ACC112 (cell line): ENCODE results near the gene LYPD6B.

Source experiments
- H2AFZ ChIP-seq: fragments of 200-600 bp; sonication (generic); one replicate; pipeline ENCODE4 v1.6.0; 2017; ENCODE audit warnings: antibody characterized with exemption, low read length; ENCODE audit not compliant: unreplicated experiment
- H3K27ac ChIP-seq: fragments of 200-600 bp; sonication (generic); 2 replicates; pipeline ENCODE4 v1.5.1; 2014; ENCODE audit warnings: low read depth, mild to moderate bottlenecking, antibody characterized with exemption, low read length, moderate library complexity
- H3K27me3 ChIP-seq: fragments of 200-600 bp; sonication (generic); 2 replicates; pipeline ENCODE4 v1.6.1; 2014; ENCODE audit warnings: mild to moderate bottlenecking, antibody characterized with exemption, low read length, moderate library complexity, mixed read lengths; ENCODE audit not compliant: insufficient read depth
- H3K36me3 ChIP-seq: fragments of 200-600 bp; sonication (generic); 2 replicates; pipeline ENCODE4 v1.6.1; 2016; ENCODE audit warnings: mild to moderate bottlenecking, antibody characterized with exemption, low read length, moderate library complexity, mixed read lengths; ENCODE audit not compliant: insufficient read depth
- H3K4me1 ChIP-seq: fragments of 200-600 bp; sonication (generic); one replicate; pipeline ENCODE4 v1.6.1; 2016; ENCODE audit warnings: low read length, mixed read lengths; ENCODE audit not compliant: insufficient read depth, unreplicated experiment, control insufficient read depth
- H3K4me3 ChIP-seq: fragments of 200-600 bp; sonication (generic); 2 replicates; pipeline ENCODE4 v1.5.1; 2014; ENCODE audit warnings: mild to moderate bottlenecking, low read depth, low read length
- H3K79me2 ChIP-seq: fragments of 200-600 bp; sonication (generic); one replicate; pipeline ENCODE4 v1.6.0; 2016; ENCODE audit warnings: low read length; ENCODE audit not compliant: control insufficient read depth, unreplicated experiment, insufficient read depth

The LYPD6B gene

GRCh38 chr2:149040451-149040850 lies 2.0 kb downstream of the LYPD6B start:
- no peaks in the 10 kb centered on the region for H3K79me2 ChIP-seq

GRCh38 chr2:149041482-149041881 lies 3.0 kb downstream of the LYPD6B start:
- H3K27ac ChIP-seq, result no peak overlapping the region
- H3K36me3 ChIP-seq, result no peaks in the 10 kb centered on the region
- no peaks in the 10 kb centered on the region for H3K79me2 ChIP-seq
- no peak overlapping the region for H2AFZ ChIP-seq
- no peaks in the 10 kb centered on the region for H3K4me1 ChIP-seq
- peaks cover 37% of the 10 kb centered on the region for H3K27me3 ChIP-seq
- H3K4me3 ChIP-seq, result no peak overlapping the region

More at GRCh38 chr2:149040451-149040850, 2.0 kb downstream of the LYPD6B start:
- Histone ChIP-seq H3K36me3 (no peaks in the 10 kb centered on the region), H3K27ac (no peak overlapping the region), H3K4me1 (no peaks in the 10 kb centered on the region), H2AFZ (no peak overlapping the region), H3K27me3 (peaks cover 43% of the 10 kb centered on the region), H3K4me3 (no peak overlapping the region)

- H3K4me1 ChIP-seq, result no peaks in the 10 kb centered on the region
- no peaks in the 10 kb centered on the region for H3K36me3 ChIP-seq
- peaks cover 24% of the 10 kb centered on the region for H3K27me3 ChIP-seq
- no peak overlapping the region for H3K4me3 ChIP-seq
- no peaks in the 10 kb centered on the region for H3K79me2 ChIP-seq
- no peak overlapping the region for H2AFZ ChIP-seq
- no peak overlapping the region for H3K27ac ChIP-seq
Observed at GRCh38 chr2:149042881-149043280, 4.4 kb downstream of the LYPD6B start.

- Histone ChIP-seq H3K4me3 (no peak overlapping the region), H3K27me3 (peaks cover 9% of the 10 kb centered on the region), H3K36me3 (no peaks in the 10 kb centered on the region), H3K4me1 (no peaks in the 10 kb centered on the region), H3K79me2 (no peaks in the 10 kb centered on the region), H3K27ac (no peak overlapping the region), H2AFZ (no peak overlapping the region)
Observed at GRCh38 chr2:149044500-149044899, 6.0 kb downstream of the LYPD6B start.

- Histone ChIP-seq H3K4me1 (no peaks in the 10 kb centered on the region), H3K36me3 (no peaks in the 10 kb centered on the region), H3K79me2 (no peaks in the 10 kb centered on the region), H2AFZ (no peak overlapping the region), H3K27ac (no peak overlapping the region), H3K27me3 (no peaks in the 10 kb centered on the region), H3K4me3 (no peak overlapping the region)
Observed at GRCh38 chr2:149047118-149047517, 8.6 kb downstream of the LYPD6B start.

GRCh38 chr2:149049142-149049541 lies 10.6 kb downstream of the LYPD6B start:
- H3K4me3 ChIP-seq, result no peak overlapping the region
- no peak overlapping the region for H3K27ac ChIP-seq
- H3K27me3 ChIP-seq, result no peaks in the 10 kb centered on the region
- no peaks in the 10 kb centered on the region for H3K4me1 ChIP-seq
- no peaks in the 10 kb centered on the region for H3K36me3 ChIP-seq
- H2AFZ ChIP-seq, result no peak overlapping the region
- no peaks in the 10 kb centered on the region for H3K79me2 ChIP-seq

GRCh38 chr2:149050188-149050587 lies 11.7 kb downstream of the LYPD6B start:
- Histone ChIP-seq H3K27ac (no peak overlapping the region), H3K27me3 (no peaks in the 10 kb centered on the region)

GRCh38 chr2:149055751-149056150 lies 17.3 kb downstream of the LYPD6B start:
- no peaks in the 10 kb centered on the region for H3K36me3 ChIP-seq
- no peaks in the 10 kb centered on the region for H3K79me2 ChIP-seq
- no peak overlapping the region for H3K27ac ChIP-seq
- no peak overlapping the region for H2AFZ ChIP-seq
- no peaks in the 10 kb centered on the region for H3K4me1 ChIP-seq
- no peak overlapping the region for H3K4me3 ChIP-seq
- no peaks in the 10 kb centered on the region for H3K27me3 ChIP-seq

More at GRCh38 chr2:149050188-149050587, 11.7 kb downstream of the LYPD6B start:
- no peaks in the 10 kb centered on the region for H3K4me1 ChIP-seq
- H2AFZ ChIP-seq, result no peak overlapping the region
- H3K79me2 ChIP-seq, result no peaks in the 10 kb centered on the region
- H3K36me3 ChIP-seq, result no peaks in the 10 kb centered on the region
- H3K4me3 ChIP-seq, result no peak overlapping the region

- Histone ChIP-seq H3K27me3 (no peaks in the 10 kb centered on the region), H3K4me1 (no peaks in the 10 kb centered on the region), H3K36me3 (no peaks in the 10 kb centered on the region), H3K4me3 (no peak overlapping the region), H3K27ac (no peak overlapping the region), H3K79me2 (no peaks in the 10 kb centered on the region), H2AFZ (no peak overlapping the region)
Observed at GRCh38 chr2:149056541-149057255, 18.2 kb downstream of the LYPD6B start.

- no peaks in the 10 kb centered on the region for H3K4me1 ChIP-seq
- no peaks in the 10 kb centered on the region for H3K79me2 ChIP-seq
- no peak overlapping the region for H2AFZ ChIP-seq
- no peak overlapping the region for H3K27ac ChIP-seq
- no peaks in the 10 kb centered on the region for H3K36me3 ChIP-seq
- H3K27me3 ChIP-seq, result no peaks in the 10 kb centered on the region
- no peak overlapping the region for H3K4me3 ChIP-seq
Observed at GRCh38 chr2:149057401-149057800, 18.9 kb downstream of the LYPD6B start.

- H3K4me1 ChIP-seq, result no peaks in the 10 kb centered on the region
- H3K27ac ChIP-seq, result no peak overlapping the region
- no peaks in the 10 kb centered on the region for H3K36me3 ChIP-seq
- no peak overlapping the region for H3K4me3 ChIP-seq
- H3K27me3 ChIP-seq, result no peaks in the 10 kb centered on the region
- H3K79me2 ChIP-seq, result no peaks in the 10 kb centered on the region
- H2AFZ ChIP-seq, result no peak overlapping the region
Observed at GRCh38 chr2:149058936-149059335, 20.4 kb downstream of the LYPD6B start.
